Pancreas (tissue), 10 donors: Measurements from ENCODE around the gene SUSD4. TPM values are rescaled to one million over a fixed set of nuclear protein-coding genes. Genes with fewer than 3 reads are reported as not detected.

Experiments used
- ATAC-seq, 4 donors: fragments of 200-7000 bp; cut with Tn5 transposase; one replicate each; pipeline versions ENCODE4 v1.8.0 to v1.9.1; 2020; ENCODE audit warnings: mild to moderate bottlenecking in 4 of 4, moderate library complexity in 4 of 4
- DNase-seq, 6 donors: peaks; one replicate each; pipeline ENCODE4 v3.0.0-alpha.2; 2020
- FAIRE-seq: peaks from 2 replicates; lab custom pipeline; 2012; peaks lifted over from hg19 to GRCh38; lab: Jason Lieb, UNC
- H3K27ac ChIP-seq, 4 donors: fragments of 200-600 bp; sonication (generic); 1 replicate in 3 of 4; 2 replicates in 1 of 4; pipeline versions ENCODE4 v1.5.0 to v1.8.0; 2020
- H3K27me3 ChIP-seq, 4 donors: fragments of 200-600 bp; one replicate each; pipeline ENCODE4 v1.8.0; 2021
- H3K36me3 ChIP-seq, 3 donors: fragments of 200-600 bp; sonication (generic) in 1 of 3; one replicate each; pipeline versions ENCODE4 v1.5.0 to v1.8.0; 2020 to 2021
- H3K4me1 ChIP-seq, 3 donors: fragments of 200-600 bp; one replicate each; pipeline ENCODE4 v1.8.0; 2021
- H3K4me3 ChIP-seq, 4 donors: fragments of 200-600 bp; sonication (generic) in 2 of 4; one replicate each; pipeline versions ENCODE4 v1.5.0 to v1.8.0; 2020 to 2021
- H3K9me3 ChIP-seq, 4 donors: fragments of 200-600 bp; one replicate each; pipeline ENCODE4 v1.8.0; 2021
- CTCF ChIP-seq, 4 donors: fragments of 200-600 bp; sonication (generic) in 3 of 4; IDR thresholded peaks; one replicate each; pipeline versions ENCODE4 v1.5.0 to v1.8.0; 2021; ENCODE audit warnings: antibody characterized with exemption in 4 of 4
- WGBS, 2 donors: extraction: QIAGEN DNeasy Blood & Tissue Kit; methylation state at CpG; one replicate each; pipeline ENCODE4 v1.1.7; 2013; 5-methylcytosine and 5-hydroxymethylcytosine counted together
- intact Hi-C, 3 donors: fragments of 100-400 bp; cut with DNase I; formaldehyde crosslinking; loops; one replicate each; pipeline versions ENCODE4 v1.11.1 to v1.14.2; 2022
- polyA plus RNA-seq, 2 donors: library from polyadenylated mRNA; stranded (reverse); fragments of 200-250 nt; gene quantifications; one replicate each; pipeline ENCODE4 v1.2.3, GENCODE V29; 2013
- total RNA-seq, 6 donors: library from RNA; stranded (reverse); fragmentation: NEBNext Ultra II Directional in 4 of 6; extraction: Animal tissue kit (Norgen Biotek cat#: 25700) in 4 of 6; gene quantifications; one replicate each; pipeline versions ENCODE4 v1.2.1 to v1.2.4, GENCODE V29; 2021 to 2023
- donor health status: healthy with polysubstance abuse.
- donor health status: DM: no; HTN: no; CAD: no; lungs with moderate emphysema.
- donor health status: DM: no; HTN: no; CAD: no.
- donor health status: control.
- donor health status: control.
- donor health status: Bipolar disorder and iron deficiency.
- donor health status: DM: yes; HTN: yes; CAD: no.
- donor health status: DM: no; HTN: no; CAD: no.
- donor health status: DM: no; HTN: no; CAD: no.
- donor health status: DM: yes; HTN: yes; CAD: no.

Gene SUSD4
- total and polyA plus RNA-seq, 8 donors, result 4.1 to 34.6 (median 8.8) TPM

GRCh38 chr1:223358826-223359225, 5.2 kb downstream of the SUSD4 start:
- TF ChIP-seq CTCF (IDR thresholded peaks at IDR 0.05), result no peak
- Histone ChIP-seq H3K9me3 (no peaks in the 10 kb centered on the region), H3K36me3 (no peaks in the 10 kb centered on the region), H3K27ac (no peak overlapping the region), H3K27me3 (no peaks in the 10 kb centered on the region), H3K4me3 (no peak overlapping the region), H3K4me1 (no peaks in the 10 kb centered on the region)
- ATAC-seq (no peak), DNase-seq (no peak), FAIRE-seq (no peak)
- intact Hi-C loops, result no loop called here
- 86 to 90% methylated on average over 3 of the region's 3 CpGs for WGBS, 2 donors

GRCh38 chr1:223355699-223356098, 8.3 kb downstream of the SUSD4 start:
- TF ChIP-seq CTCF (IDR thresholded peaks at IDR 0.05), result no peak
- H3K27me3 ChIP-seq, result no peaks in the 10 kb centered on the region
- no peaks in the 10 kb centered on the region for H3K36me3 ChIP-seq
- DNase-seq (no peak), FAIRE-seq (no peak), ATAC-seq (no peak)
- H3K4me3 ChIP-seq, result no peak overlapping the region
- no peaks in the 10 kb centered on the region for H3K9me3 ChIP-seq
- WGBS, 2 donors, result 81 to 89% methylated on average over 2 of the region's 2 CpGs
- intact Hi-C loops, result no loop called here
- no peak overlapping the region for H3K27ac ChIP-seq
- H3K4me1 ChIP-seq, result no peaks in the 10 kb centered on the region

- ATAC-seq (no peak), DNase-seq (no peak), FAIRE-seq (no peak)
- H3K36me3 ChIP-seq, result no peaks in the 10 kb centered on the region
- H3K4me3 ChIP-seq, result no peak overlapping the region
- no peaks in the 10 kb centered on the region for H3K4me1 ChIP-seq
- no peak overlapping the region for H3K27ac ChIP-seq
- H3K27me3 ChIP-seq, result no peaks in the 10 kb centered on the region
- WGBS, 2 donors, result 60 to 69% methylated on average over 6 of the region's 6 CpGs
- no peaks in the 10 kb centered on the region for H3K9me3 ChIP-seq
- intact Hi-C loops, result no loop called here
- no peak for TF ChIP-seq CTCF (IDR thresholded peaks at IDR 0.05)
Measured at GRCh38 chr1:223353939-223354338, 10.0 kb downstream of the SUSD4 start.

GRCh38 chr1:223352944-223353343, 11.0 kb downstream of the SUSD4 start:
- WGBS, 2 donors, result 70 to 72% methylated on average over 7 of the region's 7 CpGs
- Histone ChIP-seq H3K9me3 (no peaks in the 10 kb centered on the region), H3K4me1 (no peaks in the 10 kb centered on the region), H3K4me3 (no peak overlapping the region), H3K27me3 (no peaks in the 10 kb centered on the region), H3K36me3 (no peaks in the 10 kb centered on the region), H3K27ac (no peak overlapping the region)
- TF ChIP-seq CTCF (IDR thresholded peaks at IDR 0.05), result no peak
- intact Hi-C loops, result no loop called here
- ATAC-seq, result no peak
- DNase-seq, result no peak
- no peak for FAIRE-seq

- no peak for FAIRE-seq
- peak in 1 of 4 donors; percentile 31 for ATAC-seq
- whole genome bisulfite sequencing, 2 donors, result 57 to 61% methylated on average over 5 of the region's 5 CpGs
Measured at GRCh38 chr1:223350361-223350908, 13.5 kb downstream of the SUSD4 start.

More at GRCh38 chr1:223350361-223350908, 13.5 kb downstream of the SUSD4 start:
- Histone ChIP-seq H3K9me3 (no peaks in the 10 kb centered on the region), H3K27me3 (no peaks in the 10 kb centered on the region), H3K4me3 (no peak overlapping the region), H3K36me3 (no peaks in the 10 kb centered on the region), H3K27ac (no peak overlapping the region), H3K4me1 (no peaks in the 10 kb centered on the region)
- intact Hi-C loops, result no loop called here
- no peak for TF ChIP-seq CTCF (IDR thresholded peaks at IDR 0.05)
- no peak for DNase-seq
